H54 (cell line): ENCODE data around the gene A2ML1.
"Not testable (repeated sequence)": the region's sequence is repeated elsewhere in the genome, so short reads cannot be mapped to it uniquely, and the experiment has no call there.

Experiments used
- DNase-seq: peaks from one replicate; pipeline ENCODE4 v3.0.0; 2011; ENCODE audit warnings: low spot score, mixed read lengths; ENCODE audit not compliant: insufficient read length
- FAIRE-seq: peaks from 3 replicates; lab custom pipeline; 2011; peaks lifted over from hg19 to GRCh38; lab: Jason Lieb, UNC
- POLR2A ChIP-seq: IDR thresholded peaks from 2 replicates; pipeline ENCODE4 v1.6.1; 2011; ENCODE audit warnings: low read depth, mild to moderate bottlenecking, low read length

The A2ML1 gene

DNA sequence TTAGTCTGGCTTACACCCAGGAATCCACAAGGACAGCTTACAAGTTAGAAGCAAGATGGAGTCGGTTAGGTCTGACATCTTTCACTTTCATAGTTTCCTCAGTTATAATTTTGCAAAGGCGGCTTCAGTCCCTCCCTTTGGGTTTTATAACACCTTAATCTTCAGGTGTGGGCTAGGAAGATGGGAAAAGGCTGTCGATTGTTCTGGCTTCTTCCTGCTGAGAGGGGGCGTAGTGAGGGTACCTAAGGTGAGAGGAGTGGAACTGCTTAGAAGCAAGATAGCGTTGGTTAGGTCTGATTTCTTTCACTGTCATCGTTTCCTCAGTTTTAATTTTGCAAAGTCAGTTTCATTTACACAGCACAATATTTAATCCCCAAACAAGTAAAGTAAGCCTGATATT, 10.1 kb downstream of the A2ML1 start:
- FAIRE-seq, result no peak

DNA sequence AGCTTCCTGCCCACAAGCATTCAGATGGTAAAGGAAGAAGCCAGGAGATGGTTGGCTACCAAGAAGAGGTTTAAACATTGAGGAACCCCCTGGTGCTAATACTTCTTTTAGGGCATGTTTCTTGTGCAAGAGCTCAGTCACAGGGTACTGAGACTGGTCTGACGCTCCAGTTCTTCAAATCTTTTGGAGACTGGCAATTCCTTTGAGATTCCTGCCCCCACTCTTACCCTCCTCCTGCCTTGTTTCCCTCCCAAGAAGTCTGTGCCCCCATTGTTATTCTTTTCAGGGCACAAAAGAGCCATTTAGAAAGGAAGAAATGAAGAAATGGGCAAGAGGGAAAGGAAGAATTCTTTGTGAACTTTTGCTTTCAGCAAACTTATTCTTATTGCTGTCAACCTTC, 11.8 kb downstream of the A2ML1 start:
- no peak for FAIRE-seq
- TF ChIP-seq POLR2A, result no peak
- no peak for DNase-seq

More for the DNA sequence above, 10.1 kb downstream of the A2ML1 start:
- DNase-seq, result no peak
- no peak for TF ChIP-seq POLR2A

DNA sequence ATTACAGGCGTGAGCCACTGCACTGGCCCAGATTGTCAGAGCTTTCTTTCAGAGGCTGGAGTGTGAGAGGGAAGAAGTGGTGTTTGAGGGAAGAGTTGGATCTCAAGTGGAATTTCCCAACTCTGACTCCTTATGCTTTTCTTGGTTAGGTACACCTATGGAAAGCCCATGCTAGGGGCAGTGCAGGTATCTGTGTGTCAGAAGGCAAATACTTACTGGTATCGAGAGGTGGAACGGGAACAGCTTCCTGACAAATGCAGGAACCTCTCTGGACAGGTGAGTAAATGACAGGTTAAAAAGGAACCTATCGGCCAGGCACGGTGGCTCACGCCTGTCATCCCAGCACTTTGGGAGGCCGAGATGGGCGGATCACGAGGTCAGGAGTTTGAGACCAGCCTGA, 14.9 kb downstream of the A2ML1 start:
- FAIRE-seq, result no peak
- no peak for DNase-seq
- TF ChIP-seq POLR2A, result no peak

DNA sequence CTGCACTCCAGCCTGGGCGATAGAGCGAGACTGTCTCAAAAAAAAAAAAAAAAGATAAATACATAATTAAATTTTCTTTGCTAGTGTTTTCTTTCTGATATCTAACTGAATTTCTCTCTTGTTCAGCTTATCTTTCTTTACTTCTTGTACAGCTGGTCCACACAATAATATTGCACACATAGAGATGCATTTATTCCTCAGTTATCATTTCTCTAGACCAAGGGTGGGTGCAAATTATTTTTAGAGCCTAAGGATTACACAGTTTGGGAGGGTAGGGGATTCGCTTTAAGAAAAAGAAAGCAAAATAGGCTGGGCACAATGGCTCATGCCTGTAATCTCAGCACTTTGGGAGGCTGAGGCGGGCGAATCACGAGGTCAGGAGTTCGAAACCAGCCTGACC, 17.9 kb downstream of the A2ML1 start:
- FAIRE-seq (no peak), DNase-seq (no peak)
- TF ChIP-seq POLR2A, result no peak

DNA sequence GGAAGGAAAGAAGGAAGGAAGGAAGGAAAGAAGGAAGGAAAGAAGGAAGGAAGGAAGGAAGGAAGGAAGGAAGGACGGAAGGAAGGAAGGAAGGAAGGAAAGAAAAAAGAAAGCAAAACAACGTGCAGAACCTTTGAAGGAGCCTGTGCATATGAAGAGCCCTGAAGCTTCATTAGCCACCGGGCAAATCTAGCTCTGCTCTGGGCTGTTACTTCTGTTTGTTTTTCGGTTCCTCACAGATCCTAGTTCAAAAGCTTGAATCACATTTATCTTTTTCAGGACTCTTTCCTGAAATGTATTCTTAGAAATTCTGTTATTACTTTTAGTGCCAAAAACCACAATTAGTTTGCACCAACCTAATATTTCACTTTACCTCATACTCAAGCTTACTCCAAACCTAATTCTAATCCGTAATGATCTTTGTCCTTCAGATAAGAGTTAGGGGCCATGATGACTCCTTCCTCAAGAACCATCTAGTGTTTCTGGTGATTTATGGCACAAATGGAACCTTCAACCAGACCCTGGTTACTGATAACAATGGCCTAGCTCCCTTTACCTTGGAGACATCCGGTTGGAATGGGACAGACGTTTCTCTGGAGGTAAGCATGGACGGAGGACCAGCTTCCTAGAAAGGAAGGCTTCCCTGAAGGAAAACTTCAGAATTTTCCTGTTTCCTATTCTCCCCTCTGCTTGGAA, 18.7 kb downstream of the A2ML1 start:
- DNase-seq (no peak), FAIRE-seq (no peak)
- TF ChIP-seq POLR2A, result no peak

DNA sequence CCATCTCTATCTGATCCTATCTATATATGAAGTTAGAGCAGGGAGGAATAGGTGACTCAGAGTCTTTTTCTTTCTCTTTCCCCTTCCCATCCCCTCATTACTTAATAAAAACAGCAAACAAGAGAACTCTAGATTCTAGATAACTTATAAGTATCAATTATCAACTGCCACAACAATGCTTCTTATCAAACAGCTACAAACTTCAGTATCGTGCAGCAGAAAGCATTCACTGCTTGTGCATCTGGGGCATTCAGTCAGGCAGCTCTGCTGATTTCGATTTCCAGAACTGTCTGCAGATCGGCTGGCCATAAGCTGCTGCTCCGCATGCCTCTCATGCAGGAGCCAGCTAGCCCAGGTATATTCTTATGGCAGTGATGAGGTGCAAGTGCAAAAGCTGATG, 19.4 kb downstream of the A2ML1 start:
- TF ChIP-seq POLR2A, result no peak
- FAIRE-seq, result no peak
- no peak for DNase-seq

DNA sequence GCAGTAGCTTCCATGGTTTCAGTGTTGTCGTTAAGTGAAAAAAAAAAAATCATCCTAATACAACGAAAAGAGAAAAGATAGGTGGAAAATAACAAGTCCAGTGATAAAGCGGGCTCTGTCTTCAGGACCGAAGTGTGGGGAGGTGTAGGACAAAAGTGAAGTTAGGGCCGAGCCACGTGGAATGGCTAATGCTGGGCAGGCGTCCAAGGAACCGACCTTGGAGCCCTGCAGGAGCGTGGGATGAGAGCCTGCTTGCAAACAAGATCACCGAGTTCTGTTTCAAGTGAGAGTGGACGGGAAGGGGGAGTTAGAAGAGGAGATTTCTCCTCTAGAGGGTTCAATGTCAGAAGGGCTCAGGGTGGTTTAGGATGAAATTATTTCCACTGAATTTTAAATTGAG, 22.2 kb downstream of the A2ML1 start:
- FAIRE-seq (no peak), DNase-seq (no peak)
- TF ChIP-seq POLR2A, result no peak

DNA sequence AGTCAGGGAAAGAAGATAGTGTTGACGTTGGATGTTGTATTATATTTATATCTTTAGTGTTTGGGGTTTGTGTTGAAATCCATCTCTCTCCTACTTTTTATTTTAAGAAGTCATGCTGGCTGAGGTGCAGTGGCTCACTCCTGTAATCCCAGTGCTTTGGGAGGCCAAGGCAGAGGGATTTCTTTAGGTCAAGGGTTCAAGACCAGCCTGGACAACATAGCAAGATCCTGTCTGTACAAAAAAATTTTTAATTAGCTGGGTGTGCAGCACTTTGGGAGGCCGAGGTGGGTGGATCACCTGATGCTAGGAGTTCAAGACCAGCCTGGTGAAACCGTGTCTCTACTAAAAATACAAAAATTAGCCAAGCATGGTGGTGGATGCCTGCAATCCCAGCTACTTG, 23.9 kb downstream of the A2ML1 start:
- FAIRE-seq, result no peak
- no peak for DNase-seq
- no peak for TF ChIP-seq POLR2A

DNA sequence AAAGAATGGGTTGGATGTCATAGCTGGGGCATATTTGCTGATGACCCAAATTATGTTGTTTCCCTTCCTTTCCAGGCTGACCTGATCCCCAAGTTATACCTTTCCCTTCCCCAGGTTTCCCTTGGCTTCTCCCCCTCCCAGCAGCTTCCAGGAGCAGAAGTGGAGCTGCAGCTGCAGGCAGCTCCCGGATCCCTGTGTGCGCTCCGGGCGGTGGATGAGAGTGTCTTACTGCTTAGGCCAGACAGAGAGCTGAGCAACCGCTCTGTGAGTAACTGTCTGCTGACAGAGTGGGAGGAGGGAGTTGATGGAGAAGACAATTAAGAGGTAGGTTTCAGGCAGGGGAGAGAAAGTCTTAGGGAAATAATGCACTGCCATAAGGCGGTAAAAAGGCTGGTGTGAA, 25.0 kb downstream of the A2ML1 start:
- DNase-seq, result no peak
- FAIRE-seq, result no peak
- no peak for TF ChIP-seq POLR2A

DNA sequence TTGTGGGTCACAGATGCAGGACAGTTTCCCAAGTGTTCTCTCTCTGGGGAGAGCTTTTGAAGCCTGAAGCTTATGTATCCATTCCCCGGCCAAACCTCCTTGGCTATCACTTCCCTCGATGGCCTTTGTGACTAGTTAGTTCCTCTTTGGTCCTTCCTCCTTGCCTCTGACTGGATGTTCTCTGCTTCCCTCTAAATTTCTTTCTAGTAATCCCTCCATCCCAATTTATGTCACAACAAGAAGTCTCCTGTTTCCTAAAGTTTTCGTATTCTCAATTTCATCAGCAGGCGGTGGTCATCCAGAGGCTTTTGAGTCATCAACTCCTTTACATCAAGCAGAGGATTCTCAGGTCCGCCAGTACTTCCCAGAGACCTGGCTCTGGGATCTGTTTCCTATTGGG, 27.5 kb downstream of the A2ML1 start:
- DNase-seq, result no peak

DNA sequence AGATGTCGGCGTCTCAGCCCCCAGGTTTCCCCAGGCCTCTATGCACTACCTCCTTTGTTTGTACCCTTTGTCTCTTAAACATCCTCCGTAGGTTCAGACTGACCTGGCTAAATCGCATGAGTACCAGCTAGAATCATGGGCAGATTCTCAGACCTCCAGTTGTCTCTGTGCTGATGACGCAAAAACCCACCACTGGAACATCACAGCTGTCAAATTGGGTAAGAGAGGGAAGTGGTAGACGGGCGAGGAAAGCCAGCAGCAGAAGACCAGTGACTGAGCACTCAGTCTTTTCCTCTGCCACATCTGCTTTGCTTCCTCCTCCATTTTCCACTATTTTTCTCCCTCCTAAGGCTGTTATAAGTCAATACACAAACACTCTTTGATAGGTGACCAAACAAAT, 29.7 kb downstream of the A2ML1 start:
- FAIRE-seq (no peak), DNase-seq (no peak)
- no peak for TF ChIP-seq POLR2A

More for the DNA sequence above, 27.5 kb downstream of the A2ML1 start:
- FAIRE-seq, result no peak
- no peak for TF ChIP-seq POLR2A

DNA sequence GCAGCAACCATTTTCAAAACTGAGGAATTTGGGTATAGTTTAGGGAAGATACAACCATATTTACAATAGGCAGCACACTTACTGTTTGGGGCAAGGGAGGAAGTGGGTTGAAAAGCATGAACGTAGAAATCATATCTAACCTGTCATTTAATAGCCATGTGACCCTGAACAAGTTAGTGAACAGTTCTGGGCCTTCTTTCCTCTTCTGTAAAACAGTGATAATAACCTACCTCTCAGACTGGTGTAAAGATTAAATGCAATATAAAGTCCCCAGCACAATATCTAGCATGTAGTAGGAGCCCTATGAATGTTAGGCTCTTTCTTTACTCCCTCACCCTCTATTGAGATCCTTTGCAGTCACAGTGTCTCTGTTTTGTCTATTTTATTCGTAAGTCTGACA, 33.5 kb downstream of the A2ML1 start:
- no peak for FAIRE-seq
- TF ChIP-seq POLR2A, result no peak
- no peak for DNase-seq

DNA sequence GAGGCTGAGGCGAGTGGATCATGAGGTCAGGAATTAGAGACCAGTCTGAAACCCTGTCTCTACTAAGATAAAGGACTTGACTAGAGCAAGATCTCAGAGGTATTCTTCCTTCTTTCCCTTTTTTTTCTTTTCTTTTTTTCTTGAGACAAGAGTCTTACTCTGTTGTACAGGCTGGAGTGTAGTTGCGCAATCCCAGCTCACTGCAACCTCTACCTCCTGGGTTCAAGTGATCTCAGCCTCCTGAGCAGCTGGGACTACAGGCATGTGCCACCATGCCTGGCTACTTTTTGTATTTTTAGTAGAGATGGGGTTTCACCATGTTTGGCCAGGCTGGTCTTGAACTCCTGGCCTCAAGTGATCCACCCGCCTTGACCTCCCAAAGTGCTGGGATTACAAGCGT, 37.0 kb downstream of the A2ML1 start:
- FAIRE-seq, DNase-seq: not testable (repeated sequence)

DNA sequence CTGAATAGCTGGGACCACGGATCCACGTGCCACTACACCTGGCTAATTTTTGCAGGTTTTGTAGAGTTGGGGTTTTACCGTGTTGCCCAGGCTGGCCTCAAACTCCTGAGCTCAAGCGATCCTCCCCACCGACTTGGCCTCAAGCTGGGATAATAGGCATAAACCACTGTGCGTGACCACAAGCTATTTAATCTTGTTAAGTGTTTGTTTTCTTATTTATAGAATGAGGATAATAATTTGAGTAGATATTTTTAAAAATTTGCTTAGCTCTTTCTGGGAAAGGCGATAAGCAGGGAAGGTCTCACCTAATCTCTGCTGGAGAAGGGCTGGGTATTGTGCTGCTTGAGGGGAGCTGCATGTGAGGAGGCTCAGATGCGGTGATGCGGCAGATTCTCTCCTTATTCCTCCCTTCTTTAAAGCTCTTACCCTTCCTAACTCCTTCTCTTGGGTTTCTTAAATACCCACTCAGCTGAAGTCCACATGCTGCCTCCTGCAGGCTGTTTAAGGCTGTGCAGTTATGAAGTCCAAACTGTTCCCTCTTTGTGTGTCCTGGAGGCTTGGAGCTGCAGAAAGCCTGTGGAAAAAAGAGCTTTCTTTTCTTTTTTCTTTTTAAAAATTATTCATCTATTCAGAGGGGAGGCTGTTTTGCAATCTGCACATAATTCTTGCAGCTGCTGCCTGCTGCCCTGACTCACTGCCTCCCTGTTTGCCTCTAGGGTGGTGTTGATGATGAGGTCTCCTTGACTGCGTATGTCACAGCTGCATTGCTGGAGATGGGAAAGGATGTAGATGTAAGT, 37.9 kb downstream of the A2ML1 start:
- DNase-seq (peak; percentile 37), FAIRE-seq (no peak)
- no peak for TF ChIP-seq POLR2A

DNA sequence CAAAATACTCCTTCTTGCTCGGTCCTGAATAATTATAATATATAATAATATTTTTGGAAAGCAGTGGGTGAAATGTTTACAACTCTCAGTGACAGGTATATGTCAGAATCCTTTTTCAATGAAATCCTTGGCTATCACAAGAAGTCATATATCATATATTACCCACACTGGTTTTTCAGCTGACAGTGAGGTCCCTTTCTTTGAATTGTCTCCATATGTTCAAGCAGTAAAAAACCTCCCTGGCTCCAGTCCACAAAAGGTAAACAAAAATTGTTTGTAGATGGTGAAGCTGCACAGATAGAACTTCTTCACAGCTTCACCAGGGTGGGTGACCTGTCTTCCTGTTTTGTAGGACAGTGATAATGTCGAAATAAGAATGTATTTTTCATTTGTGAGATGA, 44.0 kb downstream of the A2ML1 start:
- TF ChIP-seq POLR2A, result no peak
- DNase-seq (no peak), FAIRE-seq (no peak)
